GM13977 (cell line): ENCODE measurements around the gene KRT71.

Source experiments
- DNase-seq: peaks from one replicate; pipeline ENCODE4 v3.0.0; 2012; ENCODE audit warnings: low spot score
- in situ Hi-C: fragments of 300-500 bp; cut with MboI; formaldehyde crosslinking; loops from one replicate; pipeline ENCODE4 v1.12.0; 2022; ENCODE audit warnings: low sequenced_read_pairs, low pct_unique_long_range_greater_than_20kb, mixed read lengths, inconsistent platforms; ENCODE audit not compliant: unreplicated experiment
- TF ChIP-seq, protein P1 (sequence below): IDR thresholded peaks from 2 replicates; pipeline ENCODE4 v1.5.1; 2012; ENCODE audit warnings: mild to moderate bottlenecking, control low read depth; ENCODE audit not compliant: insufficient read depth; ENCODE audit errors: extremely low read depth, missing control alignments

The KRT71 gene

GRCh38 chr12:52552681-52553195 is at the start of gene KRT71:
Gene KRT71 (minus strand): TSS chr12:52553145. CDS start chr12:52553077, 68 bp downstream.
- in situ Hi-C loops = no loop called here
- no peak for DNase-seq
- TF ChIP-seq, protein P1, sequence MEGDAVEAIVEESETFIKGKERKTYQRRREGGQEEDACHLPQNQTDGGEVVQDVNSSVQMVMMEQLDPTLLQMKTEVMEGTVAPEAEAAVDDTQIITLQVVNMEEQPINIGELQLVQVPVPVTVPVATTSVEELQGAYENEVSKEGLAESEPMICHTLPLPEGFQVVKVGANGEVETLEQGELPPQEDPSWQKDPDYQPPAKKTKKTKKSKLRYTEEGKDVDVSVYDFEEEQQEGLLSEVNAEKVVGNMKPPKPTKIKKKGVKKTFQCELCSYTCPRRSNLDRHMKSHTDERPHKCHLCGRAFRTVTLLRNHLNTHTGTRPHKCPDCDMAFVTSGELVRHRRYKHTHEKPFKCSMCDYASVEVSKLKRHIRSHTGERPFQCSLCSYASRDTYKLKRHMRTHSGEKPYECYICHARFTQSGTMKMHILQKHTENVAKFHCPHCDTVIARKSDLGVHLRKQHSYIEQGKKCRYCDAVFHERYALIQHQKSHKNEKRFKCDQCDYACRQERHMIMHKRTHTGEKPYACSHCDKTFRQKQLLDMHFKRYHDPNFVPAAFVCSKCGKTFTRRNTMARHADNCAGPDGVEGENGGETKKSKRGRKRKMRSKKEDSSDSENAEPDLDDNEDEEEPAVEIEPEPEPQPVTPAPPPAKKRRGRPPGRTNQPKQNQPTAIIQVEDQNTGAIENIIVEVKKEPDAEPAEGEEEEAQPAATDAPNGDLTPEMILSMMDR = no peak

- in situ Hi-C loops = no loop called here
- DNase-seq = no peak
- TF ChIP-seq, protein P1 = no peak
Observed at GRCh38 chr12:52602552-52602951, 49.6 kb upstream of the KRT71 start.

DNA sequence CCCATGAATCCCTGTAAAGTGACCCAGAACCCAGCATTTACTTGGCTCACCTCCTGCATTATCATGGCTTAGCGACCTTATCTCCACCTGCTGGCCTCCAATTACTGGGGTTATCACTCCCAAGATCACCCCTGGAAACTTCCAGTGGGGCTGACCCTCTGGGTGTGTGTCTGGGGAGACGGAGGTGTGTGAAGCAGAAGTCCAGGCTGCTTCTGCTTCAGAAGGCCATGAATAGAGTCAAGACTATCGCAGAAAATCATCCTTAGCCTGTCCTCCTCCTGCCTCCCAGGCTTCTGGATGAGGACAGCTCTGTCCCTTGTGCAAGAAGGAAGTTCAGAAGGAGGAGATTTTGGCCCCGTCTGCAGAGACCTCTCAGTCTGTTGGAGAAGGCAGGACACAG is 48.7 kb upstream of the KRT71 start:
- DNase-seq = no peak
- TF ChIP-seq, protein P1 = no peak
- in situ Hi-C loops = no loop called here

DNA sequence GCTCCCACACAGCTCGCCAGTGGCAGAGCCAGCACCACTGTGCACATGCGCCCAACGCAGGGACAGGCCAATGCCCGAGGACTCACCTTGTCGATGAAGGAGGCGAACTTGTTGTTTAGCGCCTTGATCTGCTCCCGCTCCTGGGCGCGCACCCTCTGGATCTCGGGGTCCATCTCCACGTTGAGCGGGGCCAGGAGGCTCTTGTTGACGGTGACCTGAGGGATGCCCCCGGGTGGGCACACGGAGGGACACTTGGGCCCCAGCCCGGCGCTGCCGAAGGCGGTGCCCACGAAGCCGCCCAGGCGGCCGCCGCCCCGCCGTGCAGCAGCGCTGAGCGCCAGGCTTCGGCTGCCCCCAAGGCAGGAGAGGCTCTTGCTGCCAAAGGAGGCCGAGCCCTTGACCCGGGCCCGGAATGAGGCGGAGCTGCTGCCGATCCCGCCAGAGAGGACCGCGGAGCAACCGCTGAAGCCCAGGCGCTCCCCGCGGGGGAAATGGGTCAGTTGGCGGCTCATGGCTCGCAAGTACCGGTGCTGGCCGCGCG is 48.1 kb upstream of the KRT71 start, which contains the start of gene KRT72:
KRT72 (minus strand) TSS at position 523 of the 541 bp plus-strand sequence; CDS start at position 512, 11 bp downstream.
- in situ Hi-C loops = no loop called here
- no peak for DNase-seq
- TF ChIP-seq, protein P1 = no peak

GRCh38 chr12:52600475-52600874 is 47.5 kb upstream of the KRT71 start:
- in situ Hi-C loops = no loop called here

DNA sequence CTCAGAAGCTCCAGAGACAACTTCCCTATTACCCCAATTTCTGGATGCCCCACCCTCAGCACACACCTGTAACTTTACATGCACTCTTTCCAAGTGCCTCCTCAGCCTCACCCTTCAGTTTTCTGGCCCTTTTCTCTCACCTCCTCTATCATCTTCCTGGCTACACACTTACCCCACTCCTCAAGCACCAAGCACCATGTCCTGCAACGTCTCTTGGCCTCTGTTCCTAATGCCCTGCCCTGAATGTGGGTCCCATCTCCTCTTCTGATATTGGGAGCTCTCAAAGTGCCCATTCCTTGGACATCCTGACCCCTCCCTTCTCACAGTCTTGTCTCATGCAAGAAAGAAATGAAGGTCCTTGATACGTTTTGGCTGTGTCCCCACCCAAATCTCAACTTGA is 47.1 kb upstream of the KRT71 start:
- DNase-seq = no peak
- TF ChIP-seq, protein P1 = no peak
- in situ Hi-C loops = no loop called here

More at GRCh38 chr12:52600475-52600874, 47.5 kb upstream of the KRT71 start:
- no peak for DNase-seq
- TF ChIP-seq, protein P1 = no peak
